GM19240 (cell line): ENCODE results near the gene RALB.
"Not testable (repeated sequence)": the region's sequence is repeated elsewhere in the genome, so short reads cannot be mapped to it uniquely, and the experiment has no call there.

ENCODE experiments used
- DNase-seq: peaks from one replicate; pipeline ENCODE4 v3.0.0; 2011; ENCODE audit warnings: low spot score; ENCODE audit not compliant: insufficient read length

RALB gene

DNA sequence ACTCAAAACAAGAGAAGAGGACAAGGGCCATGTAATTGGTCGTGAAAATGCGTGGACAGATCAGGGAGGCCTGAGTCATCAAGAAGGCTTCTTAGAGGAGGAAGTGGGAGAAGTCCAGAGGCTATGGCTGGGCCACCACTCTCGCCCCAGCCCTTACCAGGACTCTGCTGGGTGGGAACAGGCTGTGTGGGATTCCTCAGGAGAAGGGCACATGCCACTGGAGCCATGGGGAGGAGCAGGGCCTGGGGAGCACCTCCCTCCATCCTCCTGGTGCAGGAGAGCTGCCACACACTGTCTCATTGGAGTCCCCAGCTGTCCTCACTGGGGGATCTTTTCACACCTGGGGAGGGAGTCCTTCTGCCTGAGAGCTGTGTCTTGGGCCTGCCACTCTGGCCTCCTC, 9.4 kb upstream of the RALB start:
- DNase-seq = no peak

DNA sequence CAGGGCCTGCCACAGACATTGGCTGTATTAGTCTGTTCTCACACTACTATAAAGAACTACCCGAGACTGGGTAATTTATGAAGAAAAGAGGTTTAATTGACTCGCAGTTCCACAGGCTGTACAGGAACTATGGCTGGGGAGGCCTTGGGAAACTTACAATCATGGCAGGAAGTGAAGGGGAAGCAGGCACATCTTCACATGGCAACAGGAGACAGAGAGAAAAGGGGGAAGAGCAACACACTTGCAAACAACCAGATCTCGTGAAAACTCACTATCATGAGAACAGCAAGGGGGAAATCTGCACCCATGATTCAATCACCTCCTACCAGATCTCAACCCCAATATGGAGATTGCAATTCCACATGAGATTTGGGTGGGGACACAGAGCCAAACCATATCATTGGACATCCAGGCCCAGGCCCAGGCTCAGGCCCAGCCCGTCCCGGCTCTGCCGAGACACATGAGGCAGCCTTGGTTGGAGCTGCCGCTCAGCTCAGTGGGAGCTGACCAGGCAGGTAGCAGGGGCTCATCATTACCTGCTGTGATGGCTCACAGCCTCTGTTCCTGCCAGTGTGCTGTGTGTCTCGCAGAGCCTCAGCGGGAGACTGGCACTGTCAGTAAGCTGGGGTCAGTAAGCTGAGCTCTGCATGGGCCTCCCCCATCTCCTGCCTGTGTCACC, 8.6 kb upstream of the RALB start:
- DNase-seq = no peak

DNA sequence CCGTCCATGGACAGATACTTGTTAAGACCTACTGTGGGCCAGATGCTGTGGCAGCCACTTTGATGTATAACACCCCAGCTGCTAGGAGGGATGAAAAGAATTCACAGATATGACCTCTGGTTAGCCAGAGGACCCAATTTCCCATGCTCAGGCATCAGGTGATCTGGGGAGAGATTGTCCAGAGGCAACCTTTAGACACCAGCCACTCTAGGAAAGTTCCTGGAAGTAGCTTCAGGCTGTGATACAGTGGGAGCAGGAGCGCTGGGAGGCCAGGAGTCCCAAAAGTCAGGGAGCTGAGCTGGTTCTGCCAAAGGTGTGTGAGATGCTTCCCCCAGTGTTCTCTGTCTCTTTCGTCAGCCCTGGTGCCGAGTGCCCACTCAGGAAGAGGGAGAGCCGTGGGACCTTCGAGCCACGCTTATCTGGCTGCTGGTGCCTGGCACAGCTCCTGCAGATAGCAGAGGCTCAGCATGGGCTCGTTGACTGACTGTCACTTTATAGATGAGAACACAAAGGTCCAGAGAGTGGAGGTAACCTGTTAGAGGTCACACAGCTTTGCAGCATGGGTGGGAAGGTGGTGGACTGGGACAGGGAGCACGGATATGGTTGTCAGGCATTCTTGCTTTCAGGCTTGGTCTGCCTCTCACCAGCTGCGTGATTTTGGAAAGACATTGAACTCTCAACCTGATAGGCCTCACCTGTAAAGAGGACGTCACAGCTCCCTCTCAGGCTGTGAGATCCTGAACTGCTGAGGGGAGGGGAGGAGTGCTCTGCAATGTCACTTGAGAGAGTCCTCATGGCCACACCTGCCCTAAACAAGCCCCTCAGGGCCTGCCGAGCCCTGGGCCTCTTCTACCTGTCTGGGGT, 7.8 kb upstream of the RALB start:
- no peak for DNase-seq

DNA sequence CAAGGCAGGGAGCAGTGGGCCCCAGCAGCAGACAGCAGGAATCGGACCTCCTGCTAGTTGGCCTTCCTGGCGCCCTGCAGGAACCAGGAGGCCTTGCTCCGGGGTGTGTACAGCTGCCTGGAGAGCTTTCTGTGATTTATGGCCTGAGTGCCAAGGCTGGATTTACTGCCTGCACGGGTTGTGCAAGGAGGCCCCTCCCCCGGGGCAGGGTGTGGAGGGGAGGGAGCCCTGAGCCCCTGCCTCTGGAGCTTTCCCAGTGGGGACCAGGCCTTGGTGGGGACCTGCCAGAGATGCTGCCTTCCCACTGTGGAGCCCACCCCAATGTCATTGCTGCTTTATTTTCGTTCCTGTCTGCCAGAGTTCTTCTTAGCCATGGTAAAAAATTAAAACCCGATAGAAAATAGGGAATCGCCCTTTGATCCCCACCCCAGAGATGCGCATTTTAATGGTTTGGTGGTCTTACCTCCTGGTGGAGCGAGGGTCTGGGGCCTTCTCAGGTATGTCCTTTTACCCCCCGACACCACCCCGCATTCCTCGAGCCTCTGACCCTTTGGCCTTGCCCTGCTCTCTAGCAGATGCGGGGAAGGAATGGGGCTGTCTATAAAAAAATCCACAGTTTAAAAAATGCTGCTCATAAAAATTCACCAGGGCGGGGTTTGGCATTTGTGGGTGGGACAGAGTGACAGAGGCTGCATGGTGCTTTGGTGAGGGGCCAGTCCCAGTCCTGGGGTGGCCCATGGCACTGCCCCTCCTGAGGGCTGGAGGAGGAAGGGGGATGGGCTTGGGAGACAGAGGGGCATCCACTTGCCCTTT, 6.9 kb upstream of the RALB start:
- DNase-seq = no peak

DNA sequence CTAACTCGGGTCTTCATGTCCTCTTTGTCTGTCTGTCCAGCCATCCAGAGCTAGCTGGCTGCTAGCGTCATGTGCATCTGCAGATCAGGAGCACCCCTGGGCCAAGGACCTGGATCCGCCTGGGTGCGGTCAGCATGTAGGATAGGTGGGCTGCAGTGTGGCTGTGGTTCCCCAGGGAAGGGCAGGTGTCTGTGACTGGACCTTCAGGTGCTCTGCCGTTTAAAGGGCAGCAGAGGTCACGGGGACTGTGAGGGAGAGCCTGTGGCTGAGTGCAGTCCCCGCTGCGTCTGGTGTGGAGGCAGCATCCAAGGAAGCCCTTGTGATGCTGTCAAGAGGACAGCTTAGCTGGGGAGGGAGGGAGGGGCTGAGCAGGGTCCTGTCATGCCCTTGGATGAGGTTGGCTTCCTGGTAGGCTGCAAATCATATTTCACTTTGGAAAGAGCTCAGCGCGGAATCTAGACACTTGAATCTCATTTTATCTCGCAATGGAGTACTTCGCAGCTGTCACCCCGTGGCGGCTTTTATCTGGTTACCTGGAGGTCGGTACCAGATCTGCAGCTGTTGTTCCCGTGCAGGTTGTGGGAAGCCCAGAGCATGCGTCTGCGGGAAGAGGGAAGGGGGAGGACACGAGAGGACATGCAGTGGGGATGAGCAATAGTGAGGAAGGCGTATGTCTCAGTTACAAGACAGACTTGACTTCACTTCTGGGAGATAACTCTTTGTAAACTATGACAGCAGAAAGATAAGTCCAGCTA, 5.9 kb upstream of the RALB start:
- DNase-seq = no peak

DNA sequence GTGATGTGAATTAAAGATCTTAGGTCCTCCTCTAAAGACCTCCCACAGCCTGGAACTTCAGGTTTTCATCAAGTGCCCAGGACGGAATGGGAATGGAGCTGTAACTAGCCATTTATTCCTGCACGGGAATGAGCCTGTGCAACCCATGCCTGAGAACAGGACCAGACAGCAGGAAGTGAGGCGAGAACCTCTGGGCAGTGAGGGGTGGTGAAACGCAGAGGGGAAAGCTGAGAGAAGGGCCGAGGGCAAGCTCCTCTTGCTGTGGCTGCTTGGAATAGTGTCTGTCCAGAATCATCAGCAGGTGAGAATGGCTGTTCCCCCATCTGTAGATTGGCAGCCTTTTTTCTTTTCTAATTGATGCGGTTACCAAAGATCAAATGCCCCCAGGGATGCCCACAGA, 4.8 kb upstream of the RALB start:
- DNase-seq = no peak

DNA sequence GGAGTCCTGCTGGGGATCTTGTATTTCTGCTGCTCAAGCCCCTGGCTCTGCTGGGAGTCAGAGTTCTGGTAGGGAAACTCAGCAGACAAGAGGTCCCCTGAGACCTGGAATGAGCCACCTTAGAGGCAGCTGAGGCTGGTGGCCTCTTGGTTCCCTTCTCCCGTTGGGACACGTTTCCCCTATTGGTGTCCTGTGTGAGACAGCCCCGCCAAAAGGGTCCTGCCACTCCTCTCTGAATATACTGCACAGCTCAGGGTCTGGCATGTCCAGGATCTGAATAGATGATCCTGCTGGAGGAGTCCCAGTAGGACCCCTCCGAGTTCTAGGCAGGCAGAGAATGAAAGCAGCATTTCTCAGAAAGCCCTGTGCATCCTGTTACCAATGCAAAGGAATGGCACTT, 2.0 kb upstream of the RALB start:
- DNase-seq = no peak

DNA sequence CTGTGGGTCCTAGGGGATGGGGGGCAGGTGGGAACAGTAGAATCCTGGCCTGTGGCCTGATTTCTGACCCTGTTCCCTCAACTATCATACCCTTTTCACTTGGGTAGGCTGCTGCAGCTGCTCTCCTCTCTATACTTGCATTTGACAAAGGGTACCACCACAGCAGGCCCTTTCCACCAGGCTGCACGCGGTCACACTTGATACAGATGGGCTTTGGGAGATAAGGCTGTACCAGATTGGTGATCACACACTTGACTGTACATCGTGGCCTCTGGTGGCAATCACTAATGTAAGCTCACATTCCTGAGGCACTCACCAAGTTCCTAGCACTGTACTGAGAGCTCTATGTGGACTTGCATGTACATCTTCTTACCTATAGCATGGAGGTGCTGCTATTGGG, 1.6 kb upstream of the RALB start:
- DNase-seq = no peak

DNA sequence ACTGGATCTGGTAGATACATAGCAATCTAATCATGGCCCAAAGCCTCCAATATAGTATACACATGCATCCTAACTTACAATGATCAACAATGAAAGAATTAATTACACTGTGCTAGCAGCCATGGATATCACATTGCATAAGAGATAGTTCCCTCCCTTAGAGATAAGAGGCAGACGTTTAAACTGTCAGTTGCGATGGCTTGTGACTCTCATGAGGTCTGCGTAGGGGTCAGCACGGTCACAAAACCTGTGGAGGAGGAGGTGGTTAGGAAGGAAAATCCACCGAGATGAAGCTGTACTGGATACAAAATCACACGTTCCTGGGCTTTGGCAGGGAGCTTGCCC, 800 bp upstream of the RALB start:
- no peak for DNase-seq

DNA sequence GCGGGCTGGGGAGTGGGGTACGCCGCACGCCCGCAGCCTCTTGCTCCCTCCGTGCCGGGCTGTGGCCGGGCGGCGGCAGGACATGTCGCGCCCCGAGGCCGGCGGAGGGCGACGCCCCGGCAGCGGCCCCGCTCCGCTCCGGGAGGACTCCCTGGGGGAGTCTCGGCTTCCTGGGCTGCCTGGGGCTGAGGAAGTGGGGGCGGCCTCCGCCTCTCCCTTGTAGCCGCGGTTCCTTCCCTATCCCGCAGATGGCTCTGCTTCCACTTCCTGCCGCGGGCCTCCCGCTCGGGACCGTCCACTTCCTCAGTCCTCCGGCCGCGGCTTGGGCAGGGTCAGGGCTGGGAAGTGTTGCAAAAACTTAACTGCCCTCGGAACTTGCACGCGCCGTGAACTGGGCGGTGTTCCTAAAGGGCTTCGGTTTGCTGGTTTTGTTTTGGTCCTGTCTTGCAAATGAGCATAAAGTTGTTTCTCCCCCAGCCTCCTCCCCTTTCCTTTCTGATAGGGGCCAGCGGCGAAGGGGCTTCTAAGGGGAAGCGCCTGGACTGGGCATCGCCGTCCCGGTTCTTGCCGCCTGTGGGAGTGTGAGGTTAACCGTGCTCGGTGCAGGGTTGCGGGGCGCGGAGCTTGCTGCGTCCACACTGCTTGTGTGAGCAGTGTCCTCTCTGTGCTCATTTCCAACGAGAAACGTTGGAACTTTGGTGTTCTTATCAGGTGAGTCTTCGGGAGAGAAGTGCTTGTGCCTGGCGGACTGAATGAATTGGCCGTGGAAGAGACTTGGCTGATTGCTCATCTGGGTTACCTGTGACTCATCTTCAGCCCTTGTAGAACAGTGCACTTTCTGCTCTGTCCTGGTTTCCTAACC, 600 bp downstream of the RALB start:
- peak; percentile 47 for DNase-seq

DNA sequence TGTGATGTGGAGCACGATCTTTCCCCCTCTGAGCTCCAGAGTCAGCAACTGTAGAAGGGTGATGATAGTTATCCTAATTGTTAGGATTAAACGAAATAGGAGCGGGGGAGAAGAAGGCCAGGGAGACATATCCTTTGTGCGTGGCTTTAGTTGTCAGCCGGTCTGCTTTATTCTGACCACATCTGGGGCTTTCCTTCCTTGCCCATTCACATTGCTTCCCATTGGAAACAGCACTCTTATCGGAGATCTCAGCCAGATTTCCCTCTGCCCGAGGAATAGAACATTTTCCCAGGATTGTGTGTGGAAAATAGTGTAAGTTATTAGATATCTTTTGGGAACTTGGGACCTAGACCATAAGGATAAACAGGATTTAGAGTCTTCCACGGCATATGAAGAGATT, 1.5 kb downstream of the RALB start:
- no peak for DNase-seq

DNA sequence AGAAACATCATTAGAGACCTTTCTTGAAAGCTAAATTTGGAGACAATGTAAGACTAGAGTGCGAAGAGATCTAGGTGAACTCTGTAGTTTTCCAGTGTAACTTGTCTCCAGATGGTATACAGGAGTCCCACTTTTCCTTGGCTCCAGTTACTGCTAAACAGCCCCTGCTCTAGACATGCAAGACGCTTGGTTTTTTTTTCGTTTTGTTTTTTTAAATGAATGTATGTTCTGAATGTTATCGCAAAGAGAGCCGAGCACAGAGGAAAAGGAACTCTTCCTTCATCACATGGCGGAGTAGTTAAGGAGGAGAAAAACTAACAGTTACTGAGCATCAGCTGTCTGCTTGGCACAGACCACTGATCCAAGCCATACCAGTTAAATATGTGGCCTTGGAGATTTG, 2.4 kb downstream of the RALB start:
- no peak for DNase-seq

DNA sequence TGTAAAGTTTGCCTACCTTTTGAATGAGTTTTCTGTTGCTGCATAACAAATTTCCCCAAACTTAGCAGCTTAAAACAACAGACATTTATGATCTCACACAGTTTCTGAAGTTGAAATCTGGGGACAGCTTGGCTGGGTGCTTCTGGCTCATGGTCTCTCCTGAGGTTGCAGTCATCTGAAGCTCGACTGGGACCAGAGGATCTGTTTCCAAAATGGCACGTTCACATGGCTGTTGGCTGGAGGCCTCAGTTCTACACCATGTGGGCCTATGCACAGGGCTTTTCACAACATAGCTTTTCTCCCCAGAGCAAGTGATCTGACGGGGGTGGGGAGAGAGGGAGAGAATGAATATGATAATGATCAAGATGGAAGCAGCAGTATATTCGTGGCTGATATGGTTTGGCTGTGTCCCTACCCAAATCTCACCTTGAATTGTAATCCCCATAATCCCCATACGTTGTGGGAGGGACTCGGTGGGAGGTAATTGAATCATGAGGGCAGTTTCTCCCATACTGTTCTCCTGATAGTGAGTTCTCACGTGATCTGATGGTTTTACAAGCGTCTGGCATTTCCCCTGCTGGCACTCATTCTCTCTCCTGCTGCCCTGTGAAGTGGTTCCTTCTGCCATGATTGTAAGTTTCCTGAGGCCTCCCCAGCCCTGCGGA, 3.5 kb downstream of the RALB start:
- no peak for DNase-seq

DNA sequence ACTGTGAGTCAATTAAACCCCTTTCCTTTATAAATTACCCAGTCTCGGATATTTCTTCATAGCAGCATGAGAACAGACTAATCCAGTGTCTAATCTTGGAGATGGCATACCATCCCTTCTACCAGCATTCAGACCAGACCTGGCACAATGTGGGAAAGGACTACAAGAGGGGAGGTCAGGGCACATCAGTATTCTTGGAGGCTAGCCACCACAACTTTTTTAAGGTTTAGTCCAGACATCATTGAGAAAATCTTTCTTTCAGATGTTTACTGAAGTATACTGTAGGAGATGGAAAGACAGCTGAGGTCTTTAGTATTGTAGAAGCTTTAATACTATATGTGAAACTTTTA, 4.0 kb downstream of the RALB start:
- DNase-seq = no peak

DNA sequence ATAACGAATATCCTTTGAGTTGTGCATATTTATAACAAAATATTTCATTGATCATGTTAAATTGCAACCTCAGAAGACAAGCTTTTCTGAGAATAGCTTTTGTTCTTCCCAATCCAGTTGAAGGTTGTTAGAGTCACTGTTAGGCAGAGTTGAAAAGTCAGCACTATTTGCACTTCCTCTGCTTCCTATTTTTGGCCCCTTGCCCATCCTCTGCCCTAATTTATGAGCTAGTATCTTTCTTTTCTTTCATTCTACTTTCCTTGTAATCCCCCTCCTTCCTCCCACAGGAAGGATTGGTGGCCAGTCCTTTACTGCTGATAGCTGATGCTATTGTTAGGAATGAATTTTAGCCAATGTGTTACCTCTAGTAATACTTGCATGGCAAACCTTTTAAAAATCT, 4.9 kb downstream of the RALB start:
- no peak for DNase-seq

DNA sequence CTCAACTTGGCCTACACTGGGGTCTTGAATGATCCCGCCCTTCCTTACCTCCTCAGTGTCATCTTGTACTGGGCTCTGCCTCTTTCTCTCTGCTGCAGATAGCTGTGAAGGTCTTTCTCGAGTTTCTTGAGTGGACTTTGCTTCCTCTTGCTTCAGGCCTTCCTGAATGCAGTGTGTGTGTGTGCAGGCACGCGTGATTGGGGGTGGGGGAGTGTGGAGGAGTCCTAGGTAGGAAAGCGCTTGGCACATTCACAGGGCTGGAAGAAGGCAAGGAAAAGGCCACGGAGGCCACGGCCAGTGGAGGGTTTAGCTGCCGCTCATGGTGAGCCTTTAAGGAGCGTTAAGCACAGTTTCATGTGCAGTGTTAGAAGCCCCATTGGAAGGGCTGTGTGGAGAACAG, 5.5 kb downstream of the RALB start:
- no peak for DNase-seq

DNA sequence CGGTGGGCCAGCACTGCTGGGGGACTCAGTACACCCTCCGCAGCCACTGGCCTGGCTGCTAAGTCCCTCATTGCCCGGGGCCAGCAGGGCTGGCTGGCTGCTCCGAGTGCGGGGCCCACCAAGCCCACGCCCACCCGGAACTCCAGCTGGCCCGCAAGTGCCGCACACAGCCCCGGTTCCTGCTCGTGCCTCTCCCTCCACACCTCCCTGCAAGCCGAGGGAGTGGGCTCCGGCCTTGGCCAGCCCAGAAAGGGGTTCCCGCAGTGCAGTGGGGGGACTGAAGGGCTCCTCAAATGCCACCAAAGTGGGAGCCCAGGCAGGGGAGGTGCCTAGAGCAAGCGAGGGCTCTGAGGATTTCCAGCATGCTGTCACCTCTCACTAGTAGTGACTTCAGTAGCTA, 7.3 kb downstream of the RALB start:
- DNase-seq = not testable (repeated sequence)

DNA sequence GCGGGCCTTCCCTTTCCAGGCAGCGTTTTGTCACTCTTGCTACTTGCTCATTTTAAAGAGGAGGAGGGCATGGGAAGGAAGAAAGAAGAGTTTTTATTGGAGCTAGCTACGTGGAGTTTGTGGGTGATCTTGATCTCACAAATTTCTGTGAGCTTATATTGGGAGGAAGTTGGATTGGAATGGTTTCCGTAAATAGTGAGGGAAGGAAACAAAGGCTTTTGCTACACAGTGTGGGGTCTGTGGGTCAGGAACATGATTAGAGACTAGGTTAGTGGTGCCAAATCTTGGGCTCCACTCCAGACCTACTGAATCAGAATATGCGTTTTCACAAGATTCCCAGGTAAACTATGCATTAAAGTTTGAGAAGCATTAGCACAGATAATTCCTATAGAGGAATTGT, 8.1 kb downstream of the RALB start:
- no peak for DNase-seq

DNA sequence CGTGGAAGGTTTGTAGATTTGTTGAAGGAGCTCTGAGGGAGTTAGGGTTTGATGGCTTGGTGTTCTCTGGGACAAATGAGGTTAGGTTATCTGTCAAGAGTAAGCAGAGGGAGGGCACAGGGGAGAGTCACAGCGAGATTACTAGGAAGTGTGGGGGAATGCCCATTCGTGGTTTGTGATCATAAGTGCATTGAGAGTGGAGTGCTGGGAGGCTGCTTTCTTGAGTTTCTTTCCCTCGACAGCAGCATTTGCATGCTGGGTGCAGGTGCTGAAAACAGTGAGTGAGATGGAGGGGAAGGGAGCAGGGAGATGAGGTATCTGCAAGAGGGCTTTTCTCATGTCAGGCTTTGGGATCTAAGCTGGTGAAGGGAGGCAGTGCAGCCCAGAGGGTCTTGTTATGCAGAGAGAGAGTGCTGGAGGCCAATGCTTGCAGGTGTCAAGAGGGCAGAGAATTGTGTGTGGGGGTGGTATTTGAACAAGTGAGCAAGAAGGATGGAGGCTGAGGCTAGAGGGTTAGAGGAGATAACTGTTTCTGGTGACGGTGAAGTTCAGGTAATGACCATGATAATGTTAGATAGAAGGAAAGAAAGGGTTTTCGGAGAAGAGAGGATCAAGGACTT, 8.8 kb downstream of the RALB start:
- peak; percentile 52 for DNase-seq

DNA sequence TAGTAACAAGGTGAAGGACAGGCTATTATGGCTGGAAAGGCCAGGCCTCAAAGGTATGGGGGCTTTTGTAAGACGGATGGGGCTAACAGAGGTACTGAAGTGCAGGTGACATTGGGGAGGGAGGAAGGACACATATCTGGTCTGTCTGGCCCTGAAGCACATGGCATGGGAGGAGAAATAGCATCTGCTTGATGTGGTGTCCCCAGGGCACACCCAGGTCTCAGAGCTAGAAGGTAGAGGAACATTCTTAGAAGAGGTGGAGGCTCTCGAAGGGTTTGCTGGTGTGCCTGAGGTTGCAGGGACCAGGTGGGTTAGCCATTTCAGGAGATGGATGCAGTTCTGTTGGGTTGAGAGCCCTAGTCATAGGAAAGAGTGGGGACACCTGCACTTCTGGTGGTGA, 9.5 kb downstream of the RALB start:
- no peak for DNase-seq
